ENCODE data around the gene SLC22A17.
A peak's percentile ranks its signal among the peaks of the same experiment; 100 is the strongest.
"Not testable (repeated sequence)": the region's sequence is repeated elsewhere in the genome, so short reads cannot be mapped to it uniquely, and the experiment has no call there.

Gene SLC22A17

GRCh38 chr14:23352506-23353432 lies at the start of gene SLC22A17:
Gene SLC22A17, minus strand, starts transcription at chr14:23352887.
- peak; percentile 96 for DNase-seq

GRCh38 chr14:23401291-23401690 lies 48.6 kb upstream of the SLC22A17 start:
- DNase-seq: no peak

- DNase-seq: not testable (repeated sequence)
Measured at GRCh38 chr14:23400496-23401149, 47.9 kb upstream of the SLC22A17 start.

DNA sequence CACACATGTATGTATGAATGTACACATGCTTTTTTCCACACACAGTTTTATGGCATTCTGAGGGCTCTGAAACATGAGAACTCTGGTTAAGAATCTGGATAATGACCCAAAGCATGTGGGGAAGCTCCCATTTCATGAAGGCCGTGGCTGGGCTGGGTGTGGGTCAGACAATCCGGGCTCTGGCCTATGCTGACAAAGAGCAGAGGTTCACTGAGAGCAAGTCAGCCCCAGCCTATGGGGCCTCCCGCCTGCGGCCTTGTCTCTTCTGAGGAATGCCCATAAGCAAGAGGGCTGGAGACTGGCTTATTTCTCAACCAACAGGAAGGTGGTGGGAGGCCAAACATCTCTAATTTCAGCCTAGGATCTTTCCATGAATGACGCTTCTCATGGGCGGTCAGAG lies 46.9 kb upstream of the SLC22A17 start:
- DNase-seq: no peak

DNA sequence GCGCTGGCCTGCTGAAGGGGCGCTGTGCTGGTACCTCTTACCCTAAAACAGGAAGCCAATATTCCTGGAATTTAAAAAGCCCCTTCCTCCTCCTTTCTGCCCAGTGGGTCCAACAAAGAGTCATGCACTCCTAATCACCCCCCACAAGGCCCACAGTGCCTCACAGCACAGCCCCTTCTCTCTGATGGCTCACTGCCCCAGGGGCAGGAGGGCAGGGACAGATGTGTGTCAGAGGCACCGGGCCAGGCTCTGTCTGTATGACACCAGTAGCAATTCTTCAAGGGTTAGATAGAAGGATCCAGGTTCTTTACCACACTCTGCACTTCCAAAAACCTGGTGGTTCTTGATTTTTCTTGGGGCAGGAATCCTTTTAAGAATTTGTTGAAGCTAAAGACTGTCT lies 46.4 kb upstream of the SLC22A17 start:
- DNase-seq: no peak

- no peak for DNase-seq
Measured at GRCh38 chr14:23398348-23398747, 45.7 kb upstream of the SLC22A17 start.

GRCh38 chr14:23396781-23397407 lies 44.2 kb upstream of the SLC22A17 start:
- DNase-seq: no peak

DNA sequence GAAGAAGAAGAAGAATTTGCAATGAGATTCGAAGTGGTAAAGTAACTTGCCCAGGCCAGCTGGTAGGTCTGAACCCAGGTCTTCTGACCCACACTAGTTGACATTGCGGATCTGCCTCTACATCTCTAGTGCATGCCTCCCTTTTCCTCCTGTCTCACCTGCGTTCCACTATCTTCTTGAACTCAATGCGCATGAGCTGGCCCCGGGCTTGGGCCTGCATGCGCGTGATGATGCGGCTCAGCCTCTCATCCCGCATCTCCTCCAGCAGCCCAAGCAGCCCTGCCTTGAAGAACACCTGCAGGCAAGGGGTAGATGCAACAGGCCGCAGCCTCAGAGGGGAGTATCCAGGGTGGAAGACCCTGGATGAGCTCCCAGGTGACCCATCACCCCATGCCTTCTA lies 43.4 kb upstream of the SLC22A17 start:
- DNase-seq: no peak

GRCh38 chr14:23392613-23393012 lies 39.9 kb upstream of the SLC22A17 start:
- no peak for DNase-seq

DNA sequence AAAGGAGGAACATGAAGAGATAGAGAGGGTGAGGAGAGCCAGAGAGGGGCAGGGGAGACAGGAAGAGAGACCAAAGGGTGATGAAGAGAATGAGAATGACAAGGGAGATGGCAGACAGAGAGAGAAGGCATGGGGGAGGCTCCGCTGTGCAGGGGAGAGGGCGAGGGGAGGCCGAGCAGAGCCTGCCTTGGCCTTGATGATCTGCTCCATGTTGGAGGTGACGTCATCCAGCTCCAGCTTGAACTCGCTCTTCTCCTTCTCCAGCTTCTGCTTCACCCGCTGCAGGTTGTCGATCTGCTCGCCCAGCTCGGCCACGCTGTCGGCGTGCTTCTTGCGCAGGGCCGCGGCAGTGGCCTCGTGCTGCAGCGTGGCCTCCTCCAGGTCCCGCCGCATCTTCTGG lies 37.2 kb upstream of the SLC22A17 start:
- not testable (repeated sequence) for DNase-seq

DNA sequence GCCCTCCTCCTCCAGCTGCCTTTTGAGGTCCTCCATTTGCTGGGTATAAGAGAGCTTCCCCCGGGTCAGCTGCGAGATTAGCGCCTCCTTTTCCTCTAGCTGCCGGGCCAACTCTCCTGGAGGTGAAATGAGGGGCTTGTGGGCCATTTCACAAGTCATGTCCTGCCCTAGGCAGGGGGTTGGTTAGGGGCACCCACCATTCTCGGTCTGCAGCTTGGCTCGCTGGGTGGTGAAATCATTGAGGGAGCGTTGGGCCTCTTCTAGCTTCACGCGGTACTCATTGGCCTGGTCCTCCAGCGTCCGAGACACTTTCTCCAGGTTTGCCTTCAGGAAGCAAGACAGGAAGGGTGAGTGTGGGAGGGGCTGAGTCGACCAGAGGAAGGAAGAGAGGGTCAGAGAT lies 36.7 kb upstream of the SLC22A17 start:
- DNase-seq: no peak

GRCh38 chr14:23388996-23389395 lies 36.3 kb upstream of the SLC22A17 start:
- DNase-seq: no peak

DNA sequence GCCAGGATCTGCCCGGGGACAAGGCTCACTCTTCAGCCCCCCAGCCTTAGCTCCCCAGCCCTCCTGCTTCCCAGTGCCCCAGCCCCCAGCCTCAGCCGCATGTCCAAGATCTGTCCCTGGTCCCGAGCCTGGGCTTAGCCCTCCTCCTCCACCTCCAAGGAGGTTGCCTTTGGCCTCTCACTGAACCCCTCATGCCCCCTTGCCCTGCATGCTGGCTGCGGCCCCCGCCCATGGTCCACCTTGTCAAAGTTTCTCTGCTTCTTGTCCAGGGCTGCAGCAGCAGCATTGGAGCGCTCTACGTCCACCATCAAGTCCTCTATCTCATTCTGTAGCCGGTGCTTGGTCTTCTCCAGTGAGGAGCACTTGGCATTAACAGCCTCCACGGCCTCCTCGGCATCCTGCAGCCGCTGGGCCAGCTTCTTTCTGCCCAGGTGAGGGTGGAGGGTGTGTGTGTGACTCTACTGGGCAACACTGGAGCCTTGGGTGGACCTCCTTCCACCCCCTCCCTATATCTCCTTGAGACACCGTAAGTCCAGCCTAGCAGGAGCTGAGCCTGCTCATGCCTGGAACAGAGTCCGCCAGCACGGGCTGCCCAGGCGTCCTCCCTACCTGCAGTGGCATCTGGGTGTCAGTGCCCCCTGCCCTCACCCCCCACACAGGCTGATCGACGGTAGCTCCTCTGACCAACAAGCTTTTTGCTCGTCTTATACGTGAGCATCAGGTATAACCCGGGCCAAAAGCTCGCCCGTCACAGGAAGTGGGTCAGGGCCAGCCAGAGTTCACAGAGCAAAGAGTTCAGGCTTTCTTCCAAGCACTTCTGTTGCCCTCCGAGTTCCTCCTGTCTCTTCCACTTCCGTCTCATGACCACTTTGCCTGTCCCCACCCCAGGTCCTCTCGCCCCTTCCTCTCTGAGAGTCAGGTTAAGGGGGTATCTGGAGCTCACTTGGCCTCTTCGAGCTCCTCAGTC lies 35.5 kb upstream of the SLC22A17 start:
- no peak for DNase-seq

DNA sequence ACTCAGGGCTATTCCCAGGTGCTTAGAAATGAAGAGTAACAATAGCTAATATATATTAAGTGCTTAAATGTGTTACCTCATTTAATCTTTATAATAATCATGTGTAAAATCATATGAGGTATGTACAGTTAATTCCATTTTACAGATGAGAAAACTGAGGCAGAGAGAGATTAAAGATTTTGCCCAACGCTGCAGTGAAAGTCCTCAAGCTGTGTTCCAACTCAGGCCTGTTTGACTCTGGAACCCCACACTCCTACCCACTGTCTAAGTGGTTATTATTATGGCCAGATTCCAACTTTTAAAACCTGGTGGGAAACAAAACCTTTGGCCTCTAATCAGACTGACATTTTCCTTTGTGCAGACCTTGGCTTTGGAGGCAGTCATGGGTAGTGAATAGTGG lies 34.3 kb upstream of the SLC22A17 start:
- no peak for DNase-seq

GRCh38 chr14:23386266-23386657 lies 33.6 kb upstream of the SLC22A17 start:
- not testable (repeated sequence) for DNase-seq

DNA sequence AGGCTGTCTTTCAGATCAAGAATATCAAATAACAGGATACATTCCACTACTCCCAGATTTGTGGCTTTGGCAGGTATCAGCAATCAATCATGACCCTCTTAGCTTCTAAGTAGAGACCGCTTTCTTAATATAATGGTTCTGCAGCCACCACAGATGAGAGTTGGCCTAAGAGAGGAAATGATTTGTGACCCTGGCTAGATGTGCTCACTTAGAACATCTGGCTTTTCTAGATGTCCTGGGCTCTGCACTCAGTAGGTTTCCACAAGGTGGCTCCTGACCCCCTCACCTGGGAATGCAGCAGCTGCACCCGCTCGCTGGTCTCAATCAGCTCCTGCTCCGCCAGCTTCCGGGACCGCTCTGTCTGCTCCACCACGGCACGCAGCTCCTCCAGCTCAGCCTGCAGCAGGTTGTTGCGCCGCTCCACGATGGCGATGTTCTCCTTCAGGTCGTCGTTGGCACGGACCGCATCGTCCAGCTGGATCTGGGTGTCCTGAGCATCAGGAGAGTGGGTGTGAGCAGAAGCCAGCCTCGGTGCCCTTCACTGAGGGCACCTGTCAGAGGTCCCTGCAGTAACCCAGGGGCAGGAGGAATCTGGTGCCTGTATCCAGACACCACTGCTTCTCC lies 33.1 kb upstream of the SLC22A17 start:
- no peak for DNase-seq

DNA sequence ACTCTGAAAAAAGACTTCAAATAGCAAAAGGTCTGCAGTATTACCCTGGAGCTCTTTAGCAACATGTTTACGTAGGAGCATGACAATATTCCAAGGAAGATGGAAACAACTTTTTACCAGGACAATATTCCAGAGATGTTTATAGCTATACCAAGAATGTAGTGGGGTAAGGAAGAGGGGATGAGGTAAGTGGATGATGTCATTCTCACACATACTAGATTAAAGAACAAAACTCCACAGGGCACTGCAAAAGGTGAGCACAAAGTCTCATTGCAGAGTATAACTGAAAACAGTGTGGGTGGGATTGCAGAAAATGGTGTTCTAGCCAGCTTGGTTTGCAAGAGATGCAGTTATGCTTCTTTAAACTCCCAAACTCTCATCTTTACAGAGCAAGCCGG lies 32.6 kb upstream of the SLC22A17 start:
- no peak for DNase-seq

GRCh38 chr14:23384364-23385080 lies 31.8 kb upstream of the SLC22A17 start:
- DNase-seq: no peak

DNA sequence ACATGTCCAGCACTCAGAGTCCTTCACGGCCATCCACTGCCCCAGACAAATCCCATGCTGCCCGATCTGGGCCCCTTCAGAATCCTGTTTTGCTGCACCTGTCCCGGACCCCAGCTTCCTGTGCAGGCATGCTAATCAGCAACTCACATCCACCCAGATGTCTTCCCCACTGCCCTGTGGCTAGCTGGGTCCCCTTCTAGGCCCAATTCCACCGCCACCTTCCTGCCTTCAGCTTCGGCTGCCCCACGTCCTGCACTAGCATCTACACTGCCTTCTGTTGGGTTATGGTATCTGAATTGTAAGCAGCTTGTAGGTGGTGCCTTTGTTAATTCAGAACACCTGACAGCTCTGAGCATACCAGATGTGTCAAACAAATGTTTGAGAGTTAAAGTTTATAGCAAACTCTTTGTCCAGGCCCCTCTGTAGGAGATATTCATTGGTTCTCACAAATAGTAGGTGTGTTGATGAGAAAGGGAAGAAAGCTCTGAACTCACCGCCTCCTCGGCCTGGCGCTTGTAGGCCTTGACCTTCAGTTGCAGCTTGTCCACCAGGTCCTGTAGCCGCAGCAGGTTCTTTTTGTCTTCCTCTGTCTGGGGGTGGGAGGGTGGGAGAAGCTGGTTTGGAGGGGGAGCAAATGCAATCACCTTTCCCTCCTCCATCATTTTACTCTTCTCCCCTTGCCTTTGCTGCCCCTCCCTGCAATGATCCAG lies 30.2 kb upstream of the SLC22A17 start:
- no peak for DNase-seq

DNA sequence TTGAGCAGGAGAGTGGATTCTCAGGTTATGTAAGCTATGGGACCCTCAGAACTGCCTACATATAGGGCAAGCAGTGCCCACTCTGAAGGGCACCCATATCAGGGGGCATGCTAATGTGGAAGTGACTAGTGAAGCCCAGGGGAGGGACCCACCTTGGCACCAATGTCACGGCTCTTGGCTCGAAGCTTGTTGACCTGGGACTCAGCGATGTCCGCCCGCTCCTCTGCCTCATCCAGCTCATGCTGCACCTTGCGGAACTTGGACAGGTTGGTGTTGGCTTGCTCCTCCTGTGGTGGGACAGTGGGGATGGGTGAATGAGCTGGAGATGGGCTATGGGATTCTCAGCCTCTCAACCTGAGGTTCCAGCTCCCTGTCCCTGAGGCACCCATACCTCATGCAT lies 29.6 kb upstream of the SLC22A17 start:
- no peak for DNase-seq

DNA sequence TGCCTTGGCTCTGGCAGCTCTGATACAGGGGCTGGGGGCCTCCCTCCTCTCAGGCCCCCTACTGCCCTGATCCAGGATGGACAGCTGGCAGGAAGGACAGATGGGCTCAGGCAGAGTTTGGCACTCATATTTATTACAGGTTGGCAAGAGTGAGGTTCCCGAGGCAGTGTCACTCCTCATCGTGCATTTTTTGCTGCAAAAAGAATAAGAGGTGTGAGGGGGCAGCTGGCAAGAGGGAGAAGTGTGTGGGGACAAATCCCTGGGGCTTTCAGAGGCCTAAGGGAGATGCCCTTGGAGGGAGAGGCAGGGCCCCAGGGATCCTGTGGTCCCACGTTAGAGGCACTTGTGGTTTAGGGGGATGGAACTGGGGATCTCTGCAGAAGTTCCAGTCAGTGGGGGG lies 29.2 kb upstream of the SLC22A17 start:
- DNase-seq: no peak

All from eye (tissue), 1 donor.